Osteocyte (in vitro differentiated cells): ENCODE measurements around the gene C1orf216. TPM values are rescaled to one million over a fixed set of nuclear protein-coding genes. Genes with fewer than 3 reads are reported as not detected.

Experiments used
- DNase-seq: peaks from one replicate; pipeline ENCODE4 v3.0.0; 2021; ENCODE audit warnings: mixed read lengths; ENCODE audit not compliant: unreplicated experiment; ENCODE audit errors: extremely low spot score
- H3K27ac Mint-ChIP-seq: one replicate; pipeline ENCODE4 v1.8.0; 2021; ENCODE audit warnings: mild to moderate bottlenecking, mixed read lengths; ENCODE audit not compliant: unreplicated experiment
- H3K27me3 Mint-ChIP-seq: one replicate; pipeline ENCODE4 v1.8.0; 2021; ENCODE audit warnings: mixed read lengths; ENCODE audit not compliant: unreplicated experiment
- H3K36me3 Mint-ChIP-seq: one replicate; pipeline ENCODE4 v1.8.0; 2021; ENCODE audit warnings: mixed read lengths; ENCODE audit not compliant: unreplicated experiment
- H3K4me1 Mint-ChIP-seq: one replicate; pipeline ENCODE4 v1.8.0; 2021; ENCODE audit warnings: mixed read lengths; ENCODE audit not compliant: unreplicated experiment
- H3K4me3 Mint-ChIP-seq: one replicate; pipeline ENCODE4 v1.8.0; 2021; ENCODE audit warnings: mild to moderate bottlenecking, moderate library complexity, mixed read lengths; ENCODE audit not compliant: unreplicated experiment
- H3K9me3 Mint-ChIP-seq: one replicate; pipeline ENCODE4 v1.8.0; 2021; ENCODE audit warnings: mixed read lengths; ENCODE audit not compliant: unreplicated experiment
- total RNA-seq: library from RNA; stranded (reverse); gene quantifications from 2 replicates; pipeline ENCODE4 v1.2.1, GENCODE V29; 2021
- TF ChIP-seq, protein P1 (sequence below): fragments of 200-600 bp; sonication (generic); IDR thresholded peaks from 2 replicates; pipeline ENCODE4 v1.5.0; 2021; ENCODE audit warnings: antibody characterized with exemption, mild to moderate bottlenecking, moderate library complexity

C1orf216 gene
- total RNA-seq, 1 donor from 2014 or later, result 18.8 TPM

GRCh38 chr1:35672116-35672515 is 46.6 kb downstream of the C1orf216 start:
- DNase-seq, result no peak
- Mint-ChIP-seq H3K36me3 (no peaks in the 10 kb centered on the region), H3K27ac (no peak overlapping the region), H3K4me3 (no peak overlapping the region), H3K4me1 (no peaks in the 10 kb centered on the region), H3K27me3 (peaks cover 44% of the 10 kb centered on the region), H3K9me3 (no peaks in the 10 kb centered on the region)
- TF ChIP-seq, protein P1, sequence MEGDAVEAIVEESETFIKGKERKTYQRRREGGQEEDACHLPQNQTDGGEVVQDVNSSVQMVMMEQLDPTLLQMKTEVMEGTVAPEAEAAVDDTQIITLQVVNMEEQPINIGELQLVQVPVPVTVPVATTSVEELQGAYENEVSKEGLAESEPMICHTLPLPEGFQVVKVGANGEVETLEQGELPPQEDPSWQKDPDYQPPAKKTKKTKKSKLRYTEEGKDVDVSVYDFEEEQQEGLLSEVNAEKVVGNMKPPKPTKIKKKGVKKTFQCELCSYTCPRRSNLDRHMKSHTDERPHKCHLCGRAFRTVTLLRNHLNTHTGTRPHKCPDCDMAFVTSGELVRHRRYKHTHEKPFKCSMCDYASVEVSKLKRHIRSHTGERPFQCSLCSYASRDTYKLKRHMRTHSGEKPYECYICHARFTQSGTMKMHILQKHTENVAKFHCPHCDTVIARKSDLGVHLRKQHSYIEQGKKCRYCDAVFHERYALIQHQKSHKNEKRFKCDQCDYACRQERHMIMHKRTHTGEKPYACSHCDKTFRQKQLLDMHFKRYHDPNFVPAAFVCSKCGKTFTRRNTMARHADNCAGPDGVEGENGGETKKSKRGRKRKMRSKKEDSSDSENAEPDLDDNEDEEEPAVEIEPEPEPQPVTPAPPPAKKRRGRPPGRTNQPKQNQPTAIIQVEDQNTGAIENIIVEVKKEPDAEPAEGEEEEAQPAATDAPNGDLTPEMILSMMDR, result no peak

GRCh38 chr1:35668506-35668905 is 50.2 kb downstream of the C1orf216 start:
- H3K4me1 Mint-ChIP-seq, result no peaks in the 10 kb centered on the region
- no peaks in the 10 kb centered on the region for H3K9me3 Mint-ChIP-seq
- TF ChIP-seq, protein P1, result no peak
- no peak overlapping the region for H3K4me3 Mint-ChIP-seq
- DNase-seq, result no peak
- H3K27me3 Mint-ChIP-seq, result peaks cover 51% of the 10 kb centered on the region
- no peaks in the 10 kb centered on the region for H3K36me3 Mint-ChIP-seq
- H3K27ac Mint-ChIP-seq, result no peak overlapping the region

DNA sequence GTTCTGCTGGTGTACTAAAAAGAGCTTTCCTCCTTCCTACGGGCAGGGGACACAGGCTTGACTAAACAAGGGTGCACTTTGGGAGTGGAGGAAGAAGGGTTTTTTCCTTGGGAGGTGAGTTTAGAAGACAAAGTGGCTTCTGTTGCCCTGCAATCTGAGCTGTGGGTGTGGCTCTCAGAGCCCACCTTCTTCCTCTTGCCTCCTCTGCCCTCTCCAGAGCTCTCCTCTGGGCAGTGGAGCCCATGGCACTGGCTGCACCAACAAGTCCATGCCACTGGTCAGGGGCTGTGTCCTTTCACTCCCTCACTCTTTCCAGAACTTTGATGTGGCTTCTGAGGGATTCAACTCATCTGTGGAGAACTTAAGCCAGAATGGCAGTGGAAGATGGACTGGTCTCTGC is 51.8 kb downstream of the C1orf216 start:
- H3K9me3 Mint-ChIP-seq, result no peaks in the 10 kb centered on the region
- H3K36me3 Mint-ChIP-seq, result no peaks in the 10 kb centered on the region
- H3K27me3 Mint-ChIP-seq, result peaks cover 47% of the 10 kb centered on the region
- H3K27ac Mint-ChIP-seq, result no peak overlapping the region
- H3K4me1 Mint-ChIP-seq, result no peaks in the 10 kb centered on the region
- H3K4me3 Mint-ChIP-seq, result no peak overlapping the region
- TF ChIP-seq, protein P1, result no peak
- DNase-seq, result no peak

- no peak for DNase-seq
- Mint-ChIP-seq H3K36me3 (no peaks in the 10 kb centered on the region), H3K4me3 (no peak overlapping the region), H3K27ac (no peak overlapping the region), H3K27me3 (peaks cover 42% of the 10 kb centered on the region), H3K9me3 (no peaks in the 10 kb centered on the region), H3K4me1 (no peaks in the 10 kb centered on the region)
- TF ChIP-seq, protein P1, result no peak
These were observed 52.5 kb downstream of the C1orf216 start for GRCh38 chr1:35666216-35666615.

Other genes starting within 250 kb of the C1orf216 start
- gene KIAA0319L, start 161.5 kb downstream of the C1orf216 start, total RNA-seq, result 43.6 and 44.9 TPM in 2 replicates
- gene NCDN, start 161.1 kb downstream of the C1orf216 start, total RNA-seq, result 38.3 and 38.7 TPM in 2 replicates
- 0.35 and 0.57 TPM in 2 replicates for gene TFAP2E, start 145.6 kb downstream of the C1orf216 start, total RNA-seq
- 62.8 and 70.7 TPM in 2 replicates for gene PSMB2, start 77.4 kb downstream of the C1orf216 start, total RNA-seq
- 7.0 and 7.7 TPM in 2 replicates for gene CLSPN, start 51.1 kb upstream of the C1orf216 start, total RNA-seq
- gene AGO4, start 89.1 kb upstream of the C1orf216 start, total RNA-seq, result 10.1 and 14.6 TPM in 2 replicates
- gene AGO1, start 164.3 kb upstream of the C1orf216 start, total RNA-seq, result 34.1 and 35.8 TPM in 2 replicates
- 32.4 and 34.2 TPM in 2 replicates for gene AGO3, start 212.2 kb upstream of the C1orf216 start, total RNA-seq